Measurements from ENCODE around the gene MLLT6. TPM values are rescaled to one million over a fixed set of nuclear protein-coding genes. Genes with fewer than 3 reads are reported as not detected.

MLLT6 gene
- total and polyA plus RNA-seq, 8 donors, result 51.3 to 181 (median 68.7) TPM

- ATAC-seq (peak in 3 of 4 donors; percentile 1 to 2 (median 2)), FAIRE-seq (no peak), DNase-seq (no peak)
- TF ChIP-seq CTCF (IDR thresholded peaks at IDR 0.05), result no peak
- no peaks in the 10 kb centered on the region for H3K36me3 ChIP-seq
- no peaks in the 10 kb centered on the region for H3K27me3 ChIP-seq
- H3K9me3 ChIP-seq, result no peaks in the 10 kb centered on the region
- H3K27ac ChIP-seq, result peak overlapping the region; percentile 90 to 98 (median 94)
- WGBS, 2 donors, result 2 to 3% methylated on average over 25 of the region's 25 CpGs
- H3K4me3 ChIP-seq, result peak overlapping the region; percentile 42 to 76 (median 60)
- peaks cover 5 to 17% (median 9%) of the 10 kb centered on the region in 3 donors for H3K4me1 ChIP-seq
- intact Hi-C loops (cut with DNase I), result no loop called here
These were observed 3.4 kb upstream of the MLLT6 start for GRCh38 chr17:38701504-38702165.

DNA sequence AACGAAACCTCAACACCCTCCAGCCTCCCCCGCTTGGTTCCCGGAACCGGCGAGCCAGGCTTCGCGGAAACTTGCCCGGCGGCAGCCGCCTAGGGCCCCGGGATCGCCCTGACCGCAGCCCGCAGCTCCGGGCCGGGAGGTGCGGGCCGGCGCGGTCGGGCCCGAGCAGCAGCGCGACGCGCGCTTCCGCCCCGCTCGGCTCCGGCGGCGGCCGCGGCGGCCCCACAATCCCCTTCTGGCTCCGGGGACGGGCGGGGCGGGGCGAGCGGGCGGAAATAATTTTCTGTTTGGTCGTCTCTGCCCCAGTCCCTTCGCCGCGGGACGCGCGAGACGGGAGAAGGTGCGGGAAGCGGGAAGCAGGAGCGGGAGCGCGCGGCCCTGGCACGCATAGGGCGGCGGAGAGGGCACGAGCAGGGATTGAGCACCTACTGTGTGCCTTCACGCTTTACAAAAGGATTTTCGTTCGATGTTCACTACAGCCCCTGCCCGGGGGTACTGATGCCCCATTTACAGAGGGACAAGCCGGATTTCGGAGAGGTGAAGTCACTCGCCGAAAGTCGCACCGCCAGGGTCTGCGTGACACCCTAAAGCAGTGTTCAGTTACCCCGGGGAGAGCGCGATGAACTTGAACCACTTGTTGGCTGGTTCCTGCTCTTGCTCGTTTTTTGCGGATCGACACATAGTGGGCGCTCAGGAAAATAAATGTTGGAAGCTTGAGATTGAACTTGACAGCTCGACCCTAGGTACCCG is 2.7 kb upstream of the MLLT6 start:
- peak; percentile 85 to 93 (median 88) for DNase-seq
- peak overlapping the region; percentile 42 to 76 (median 60) for H3K4me3 ChIP-seq
- ATAC-seq, result peak; percentile 52 to 70 (median 62)
- 0% methylated on average over 53 to 81 of the region's 81 CpGs for WGBS, 2 donors
- peak overlapping the region; percentile 90 to 98 (median 94) for H3K27ac ChIP-seq
- no peak for FAIRE-seq
- TF ChIP-seq CTCF (IDR thresholded peaks at IDR 0.05), result no peak
- H3K4me1 ChIP-seq, result peaks cover 5 to 22% (median 9%) of the 10 kb centered on the region in 3 donors
- no peaks in the 10 kb centered on the region for H3K27me3 ChIP-seq
- no peaks in the 10 kb centered on the region for H3K36me3 ChIP-seq
- no peaks in the 10 kb centered on the region for H3K9me3 ChIP-seq
- intact Hi-C loops (cut with DNase I), result no loop called here

DNA sequence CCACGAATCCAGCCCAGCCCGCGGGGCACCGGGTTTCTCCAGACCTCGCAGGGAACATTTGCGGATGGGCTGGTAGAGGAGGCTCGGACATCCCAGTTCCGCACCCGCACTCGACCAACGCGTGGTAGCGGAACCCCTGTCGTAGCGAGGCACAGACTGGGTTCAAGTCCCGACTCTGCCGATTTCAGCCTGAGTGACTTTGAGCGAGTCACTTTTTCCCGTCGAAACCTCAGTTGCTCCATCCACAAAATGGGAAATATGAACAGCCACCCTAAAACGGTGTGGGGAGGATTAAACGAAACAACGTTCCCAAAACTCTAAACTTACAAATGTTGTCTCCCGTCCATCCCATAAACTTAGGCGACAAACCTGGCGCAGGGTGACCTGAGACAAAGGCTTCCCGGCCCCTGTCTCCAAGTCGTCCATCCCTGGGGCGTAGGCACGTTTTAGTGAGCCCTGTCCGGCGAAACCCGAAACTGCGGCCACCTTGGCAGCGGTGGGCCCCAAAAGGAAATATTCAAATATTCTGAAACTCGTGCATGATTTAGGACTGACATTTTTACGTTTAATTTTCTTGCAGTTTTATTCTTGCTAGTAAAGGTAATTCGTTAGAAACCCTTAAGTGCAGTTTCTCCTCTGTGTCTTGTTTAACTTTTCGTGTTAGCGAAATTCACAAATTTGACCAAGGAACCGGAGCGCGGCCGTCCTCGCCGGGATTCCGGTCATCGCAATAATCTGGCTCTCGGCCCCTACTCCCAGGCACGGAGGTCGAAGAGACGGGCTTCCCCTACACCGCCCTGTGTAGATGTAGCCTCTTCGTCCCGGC is 1.9 kb upstream of the MLLT6 start:
- ATAC-seq (peak in 2 of 4 donors; percentile 0 to 2), FAIRE-seq (no peak), DNase-seq (peak in 3 of 6 donors; percentile 47 to 75 (median 73))
- Histone ChIP-seq H3K27ac (peak overlapping the region; percentile 90 to 98 (median 94)), H3K9me3 (no peaks in the 10 kb centered on the region), H3K4me3 (peak overlapping the region; percentile 42 to 76 (median 60)), H3K36me3 (no peaks in the 10 kb centered on the region), H3K27me3 (no peaks in the 10 kb centered on the region), H3K4me1 (peaks cover 5 to 22% (median 9%) of the 10 kb centered on the region in 3 donors)
- TF ChIP-seq CTCF (IDR thresholded peaks at IDR 0.05), result no peak
- intact Hi-C loops (cut with DNase I), result no loop called here
- WGBS, 2 donors, result 1% methylated on average over 55 of the region's 55 CpGs

DNA sequence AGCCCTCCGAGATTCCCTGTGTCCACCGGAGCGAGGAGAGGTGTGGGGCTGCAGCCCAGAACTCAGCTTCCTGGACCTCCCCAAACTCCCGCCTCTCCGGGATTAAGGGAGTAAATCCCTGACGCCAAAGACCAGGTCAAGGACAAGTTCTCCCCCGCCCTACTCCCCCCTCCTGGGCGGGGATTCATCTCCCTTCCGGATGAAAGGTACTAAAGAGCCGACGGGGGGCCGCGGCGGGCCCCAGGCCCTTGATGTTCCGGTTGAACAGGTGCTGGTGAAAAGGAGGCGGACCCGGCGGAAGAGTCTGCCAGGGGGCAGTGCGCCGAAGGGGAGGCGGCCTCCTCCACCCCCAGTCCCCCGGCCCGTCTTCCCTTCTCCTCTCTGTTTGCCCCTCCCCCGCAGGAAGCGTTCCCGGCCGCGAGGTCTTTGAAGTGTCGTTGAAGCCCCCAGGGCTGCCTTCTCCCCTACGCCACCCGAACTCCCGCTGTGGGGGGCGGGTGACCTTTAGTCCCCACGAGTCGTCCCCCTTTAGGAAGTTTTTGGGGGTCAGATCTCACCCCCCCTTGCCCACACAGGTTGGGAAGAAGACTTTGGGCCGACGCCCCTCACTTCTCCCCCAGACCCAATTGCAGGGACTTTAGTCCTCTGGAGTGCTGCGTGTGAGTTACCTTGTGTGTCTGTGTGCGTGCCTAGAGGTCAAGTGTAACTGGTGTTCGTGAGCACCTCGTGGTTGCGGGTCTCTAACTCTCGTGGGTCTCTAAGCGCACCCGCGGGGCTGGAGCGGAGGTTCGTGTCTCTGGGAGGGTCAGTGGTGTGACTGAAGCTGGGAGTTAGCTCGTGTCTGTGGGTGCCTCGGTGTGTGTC is 1.1 kb upstream of the MLLT6 start:
- WGBS, 2 donors, result 0% methylated on average over 43 to 50 of the region's 50 CpGs
- intact Hi-C loops (cut with DNase I), result no loop called here
- no peak for TF ChIP-seq CTCF (IDR thresholded peaks at IDR 0.05)
- Histone ChIP-seq H3K9me3 (no peaks in the 10 kb centered on the region), H3K4me3 (peak overlapping the region; percentile 42 to 76 (median 60)), H3K36me3 (no peaks in the 10 kb centered on the region), H3K27ac (peak overlapping the region; percentile 90 to 98 (median 94)), H3K4me1 (peaks cover 5 to 22% (median 9%) of the 10 kb centered on the region in 3 donors), H3K27me3 (no peaks in the 10 kb centered on the region)
- FAIRE-seq, result no peak
- peak; percentile 65 to 75 (median 69) for ATAC-seq
- peak; percentile 90 to 97 (median 93) for DNase-seq

Data from pancreas (tissue), 10 donors.